Jurkat, Clone E6-1 (cell line): ENCODE measurements around the gene OR10G3.

Experiments
- DNase-seq: peaks from one replicate; pipeline ENCODE4 v3.0.0-alpha.2; 2011; ENCODE audit warnings: low read depth, low spot score
- H3K4me3 ChIP-seq: 2 replicates; pipeline ENCODE4 v1.5.1; 2011; ENCODE audit warnings: mild to moderate bottlenecking, low read length, control low read depth, moderate library complexity

OR10G3 gene

DNA sequence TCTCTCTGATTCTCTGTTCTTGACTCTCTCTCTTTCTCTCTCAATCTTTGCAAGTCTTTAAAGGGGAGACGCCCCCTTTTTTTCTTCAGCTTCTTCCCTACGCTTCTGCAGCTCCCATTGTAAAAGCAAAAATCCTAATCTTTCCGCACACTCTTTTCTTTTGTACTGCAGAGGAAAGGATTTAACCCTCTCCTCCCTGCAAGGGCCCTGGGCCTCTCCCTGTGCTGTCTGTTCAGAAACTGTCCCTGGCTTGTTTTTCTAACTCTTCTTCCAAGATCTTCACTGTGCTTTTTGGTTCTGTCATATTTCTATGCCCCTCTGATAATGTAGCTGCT, 42.8 kb downstream of the OR10G3 start:
- H3K4me3 ChIP-seq, result no peak overlapping the region
- DNase-seq, result no peak

DNA sequence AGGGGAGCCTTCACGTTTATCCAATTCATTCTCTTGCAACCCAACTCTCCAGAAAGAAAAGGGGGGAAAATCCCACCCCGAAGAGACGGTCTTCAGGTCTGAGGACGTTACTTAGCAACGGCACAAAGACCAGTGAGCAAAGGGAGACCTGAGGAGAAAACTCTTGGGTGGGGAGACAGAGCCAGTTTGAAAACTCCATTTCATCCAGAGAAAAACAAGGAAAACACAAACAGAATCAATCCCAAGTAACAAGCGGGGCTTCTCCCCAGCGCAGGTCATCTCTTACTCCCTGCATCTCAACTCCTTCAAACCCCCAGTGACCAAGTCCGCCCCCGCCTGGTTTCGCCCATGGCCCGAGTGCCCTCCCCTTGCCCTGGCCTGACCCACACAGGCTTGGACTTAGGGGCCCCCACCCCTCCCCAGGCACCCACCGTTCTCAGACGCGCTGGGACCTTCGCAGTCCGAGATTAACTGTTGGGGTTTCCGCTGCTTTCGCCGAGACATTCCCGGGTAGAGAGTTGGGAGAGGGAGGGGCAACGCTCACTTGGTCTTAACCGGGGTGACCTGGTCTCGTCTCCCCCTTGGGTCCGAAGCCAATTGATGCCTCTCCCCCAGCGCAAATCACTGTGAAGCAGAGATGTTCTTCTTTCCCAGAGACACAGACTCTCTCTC, 43.3 kb downstream of the OR10G3 start:
- no peak overlapping the region for H3K4me3 ChIP-seq
- no peak for DNase-seq

DNA sequence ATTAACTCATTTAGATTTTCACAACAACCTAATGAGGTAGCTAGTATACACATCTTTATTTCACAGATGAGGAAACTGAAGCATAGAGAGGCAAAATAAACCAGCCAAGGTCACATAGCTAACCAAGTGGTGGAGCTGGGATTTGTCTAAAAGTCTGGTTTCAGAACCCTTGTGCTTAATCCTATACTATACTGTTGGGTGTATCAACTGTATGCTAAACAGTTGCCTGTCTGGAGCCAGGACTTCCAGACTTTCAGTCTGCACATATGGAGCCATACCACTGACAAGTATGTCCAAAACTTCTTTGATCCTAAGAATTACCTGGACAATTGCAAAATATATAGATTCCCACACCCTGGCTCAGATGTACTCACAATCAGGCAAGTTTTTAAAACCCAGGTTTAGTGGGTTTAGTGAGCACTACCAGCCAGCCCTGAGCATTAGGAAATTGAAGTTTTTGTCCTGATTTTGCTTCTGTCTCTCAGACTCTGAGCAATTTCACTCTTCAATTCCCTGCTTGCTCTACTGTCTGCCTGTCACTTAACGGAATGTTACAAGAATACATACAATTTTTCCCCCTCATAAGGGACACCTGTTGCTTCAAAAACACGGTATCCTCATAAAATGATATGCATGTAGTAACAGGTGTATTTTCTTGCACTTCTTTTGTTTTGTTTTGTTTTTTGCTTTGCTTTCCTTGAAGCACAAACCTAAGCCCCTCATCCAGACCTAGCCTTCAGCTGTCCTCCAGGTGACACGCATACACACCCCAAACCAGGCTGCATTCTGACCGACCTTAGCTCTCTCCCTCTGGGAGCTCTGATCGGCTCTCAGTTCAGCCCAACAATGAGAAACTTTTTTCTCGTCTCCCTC, 44.1 kb downstream of the OR10G3 start:
- no peak for DNase-seq
- H3K4me3 ChIP-seq, result no peak overlapping the region

DNA sequence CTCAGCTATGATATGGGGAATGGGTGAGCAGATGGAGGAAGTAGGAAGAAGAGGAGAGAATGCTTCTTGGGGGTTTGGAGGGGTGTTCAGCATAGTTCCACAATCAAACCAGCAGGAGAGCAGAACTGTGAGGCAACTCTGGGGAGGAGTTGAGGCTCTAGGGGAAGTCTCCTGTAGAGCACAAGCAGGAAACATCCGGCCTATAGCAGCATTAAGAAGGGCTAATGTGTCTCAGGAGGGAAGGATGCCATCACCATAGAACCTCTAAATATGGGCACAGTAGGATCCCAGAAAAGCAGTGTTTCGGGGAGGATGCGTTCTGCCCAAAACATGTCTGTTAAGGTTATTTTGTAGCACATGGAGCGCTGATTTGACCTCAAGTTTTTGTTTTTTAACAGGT, 45.3 kb downstream of the OR10G3 start:
- DNase-seq, result no peak
- no peak overlapping the region for H3K4me3 ChIP-seq

DNA sequence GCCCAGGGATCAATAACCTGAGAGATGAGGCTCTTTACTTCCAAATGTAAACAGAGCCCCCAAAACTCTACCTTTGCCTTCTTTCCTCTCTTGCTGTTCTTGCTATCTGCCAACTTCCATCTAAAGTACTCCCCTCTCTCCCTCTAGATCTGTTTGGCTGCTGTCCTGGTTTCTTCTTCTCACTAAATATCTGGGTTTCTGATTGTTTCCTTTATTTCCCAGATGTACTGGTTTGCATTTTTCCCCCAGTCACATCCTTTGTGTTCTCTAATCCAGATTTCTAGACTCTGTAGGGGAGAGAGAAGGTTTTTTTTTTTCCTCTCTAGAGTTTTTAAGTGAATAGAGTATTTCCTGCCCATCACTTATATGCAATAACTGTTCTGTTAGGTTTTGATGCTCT, 46.6 kb downstream of the OR10G3 start:
- DNase-seq, result no peak
- no peak overlapping the region for H3K4me3 ChIP-seq

DNA sequence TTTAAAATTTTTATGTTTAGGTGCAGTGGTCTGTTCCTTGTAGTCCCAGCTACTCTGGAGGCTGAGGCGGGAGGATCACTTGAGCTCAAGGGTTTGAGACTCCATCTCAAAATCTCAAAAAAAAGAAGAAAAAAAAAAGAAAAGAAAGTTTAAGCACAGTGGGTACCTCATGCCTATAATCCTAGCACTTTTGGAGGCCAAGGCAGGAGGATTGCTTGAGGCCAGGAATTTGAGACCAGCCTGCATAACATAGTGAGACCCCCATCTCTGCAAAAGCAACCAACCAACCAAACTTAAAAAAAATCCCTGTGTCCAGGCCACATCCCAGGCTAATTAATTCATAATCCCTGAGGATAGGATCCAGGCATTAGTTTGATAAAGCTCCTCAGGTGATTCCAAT, 50.4 kb downstream of the OR10G3 start:
- no peak overlapping the region for H3K4me3 ChIP-seq
- DNase-seq, result no peak

DNA sequence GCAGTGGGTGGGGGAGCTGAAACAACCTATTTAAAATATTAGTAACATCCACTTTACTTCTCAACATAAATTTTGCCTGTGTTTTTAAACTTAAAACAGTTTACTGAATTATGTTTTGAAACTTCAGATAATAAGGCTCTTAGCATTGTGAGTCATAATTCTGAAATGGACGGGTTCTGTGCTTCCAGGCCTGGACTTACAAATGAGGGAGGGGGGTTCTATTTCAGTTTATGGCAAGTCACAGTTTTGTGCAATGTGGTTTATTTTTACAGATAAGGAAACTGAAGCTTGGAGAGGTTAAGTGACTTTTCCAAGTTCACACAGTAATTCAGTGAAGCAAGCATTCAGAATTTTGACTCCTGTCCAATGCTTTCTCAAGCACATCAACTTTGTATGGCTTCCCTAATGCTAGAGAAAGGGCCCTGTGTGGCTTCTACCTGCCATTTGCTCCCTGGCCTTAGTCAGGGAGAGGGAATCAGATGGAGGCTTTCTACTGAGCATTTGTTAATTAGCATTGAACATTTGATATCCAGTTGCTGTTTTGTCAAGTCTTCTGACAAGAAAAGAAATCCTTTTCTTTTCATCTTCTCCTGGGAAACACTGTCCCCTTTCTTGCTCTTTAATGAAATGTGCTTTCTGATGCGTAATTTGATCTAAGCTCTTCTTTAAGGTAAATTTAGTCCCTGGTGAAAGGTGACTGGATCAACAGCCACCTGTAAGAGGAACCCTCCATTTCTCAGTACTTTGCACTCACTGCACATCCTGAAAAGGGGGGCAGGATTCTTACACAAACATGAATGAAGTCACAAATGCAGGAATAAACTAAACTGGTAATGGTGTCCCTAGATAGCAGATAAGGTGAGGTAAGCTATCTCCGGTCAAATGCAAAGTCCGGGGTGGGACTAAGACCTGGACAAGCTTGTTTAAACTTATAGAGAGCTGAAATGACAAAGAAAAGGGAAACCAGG, 51.2 kb downstream of the OR10G3 start:
- H3K4me3 ChIP-seq, result no peak overlapping the region
- DNase-seq, result no peak

DNA sequence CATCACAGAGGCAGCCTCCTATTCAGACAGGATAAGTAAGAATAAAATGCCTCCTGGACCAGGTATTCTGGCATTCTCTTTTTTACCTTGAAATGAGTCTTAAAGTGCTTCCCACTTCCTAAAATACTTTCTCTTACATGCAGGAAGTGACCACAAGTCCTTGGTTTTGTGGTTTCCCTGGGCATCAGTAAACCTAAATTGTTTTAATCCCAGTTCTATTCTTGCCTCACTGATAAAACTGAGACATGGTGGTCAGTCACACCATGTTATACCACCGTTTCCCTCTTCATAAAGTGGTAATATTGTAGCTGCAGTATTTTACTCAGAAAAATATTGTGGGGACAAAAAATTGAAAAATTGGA, 52.6 kb downstream of the OR10G3 start:
- no peak for DNase-seq
- H3K4me3 ChIP-seq, result no peak overlapping the region

DNA sequence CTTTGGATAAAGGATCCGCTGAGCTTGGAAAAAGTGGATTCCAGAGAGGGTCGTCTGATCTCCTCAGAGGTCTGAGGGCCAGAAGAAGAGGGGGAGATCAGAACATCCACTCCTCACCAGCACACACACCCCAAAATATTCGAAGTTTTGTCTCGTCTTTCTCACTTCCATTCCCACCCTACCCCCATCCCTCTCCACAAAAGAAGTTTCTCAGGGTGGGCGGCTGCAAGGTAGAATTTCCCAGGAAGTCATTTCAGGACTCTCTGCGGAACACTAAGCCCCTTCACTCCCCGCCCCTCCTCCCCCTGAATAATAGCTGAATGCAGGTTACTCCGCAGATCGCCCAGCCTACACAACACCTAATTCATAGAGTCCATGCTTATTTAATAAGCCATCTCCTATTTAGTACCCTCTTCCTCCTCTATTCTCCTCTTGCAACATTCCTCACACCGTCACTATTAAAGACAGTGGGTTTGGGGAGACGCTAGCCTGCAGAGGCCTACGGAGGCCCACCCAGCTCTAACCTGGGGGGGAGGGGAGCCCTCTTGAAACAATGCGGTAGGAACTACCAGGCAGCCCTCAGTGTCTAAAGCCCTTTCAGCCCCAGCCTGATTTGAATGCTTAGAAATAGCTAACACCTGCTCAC, 53.1 kb downstream of the OR10G3 start:
- no peak for DNase-seq
- peak overlapping the region; percentile 72 for H3K4me3 ChIP-seq

DNA sequence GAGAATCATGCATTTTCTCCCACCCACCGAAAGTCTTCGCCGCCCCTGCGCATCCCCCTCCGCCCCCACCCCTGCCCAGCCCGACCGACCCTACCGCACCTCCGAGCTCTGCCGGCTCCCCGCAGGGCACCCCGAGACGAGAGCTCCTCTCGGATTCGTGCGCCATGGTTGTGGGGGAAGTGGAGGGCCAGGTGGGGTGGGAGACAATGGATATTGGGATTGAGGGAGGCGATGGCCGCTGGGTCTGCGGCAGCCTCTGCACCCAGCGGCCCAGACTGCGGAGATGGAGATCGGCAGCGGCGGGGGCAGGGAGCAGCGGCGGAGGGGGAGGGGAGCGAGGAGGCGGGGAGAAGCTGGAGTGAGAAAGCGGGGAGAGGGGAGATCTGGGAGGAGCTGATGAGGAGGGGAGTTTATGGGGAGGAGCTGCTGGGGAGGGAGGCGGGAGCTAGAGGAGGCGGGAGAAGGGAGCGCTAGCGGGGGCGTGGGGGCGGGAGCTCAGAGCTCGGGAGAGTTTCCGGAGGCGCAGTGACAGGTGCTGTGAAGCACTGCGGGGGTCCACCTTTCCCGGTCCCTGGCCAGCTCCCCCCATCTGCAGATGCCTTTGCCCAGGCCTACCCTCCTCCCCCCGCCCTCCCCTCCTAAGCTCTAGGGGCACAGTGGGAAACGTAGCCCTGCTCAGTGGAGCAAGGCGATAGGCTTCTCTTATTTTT, 53.8 kb downstream of the OR10G3 start, which contains the start of gene SALL2:
SALL2 (minus strand) TSS at position 385 of the 710 bp plus-strand sequence; CDS start at position 166, 219 bp downstream.
- DNase-seq, result peak; percentile 85

DNA sequence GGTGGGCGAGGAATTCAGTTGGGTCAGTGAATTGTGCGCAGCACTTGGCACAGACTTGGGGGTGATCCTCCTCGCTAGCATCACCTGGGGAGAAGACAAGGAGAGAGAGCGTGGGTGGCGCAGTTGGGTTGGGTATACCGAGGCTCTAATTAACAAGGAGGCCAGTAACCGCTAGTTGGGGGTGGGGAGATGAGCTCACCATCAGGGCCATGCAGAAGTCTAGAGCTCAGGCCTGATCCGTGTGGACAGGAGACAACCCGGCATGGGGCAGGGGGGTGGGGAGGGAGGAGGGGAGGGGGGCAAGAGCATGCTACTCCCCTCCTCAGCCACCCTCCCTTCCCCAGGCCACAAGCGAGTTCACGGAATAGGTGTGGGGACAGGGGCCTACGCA, 54.3 kb downstream of the OR10G3 start:
- DNase-seq, result no peak
- peak overlapping the region; percentile 72 for H3K4me3 ChIP-seq

More for the DNA sequence above, 53.8 kb downstream of the OR10G3 start, which contains the start of gene SALL2:
- peak within 1 kb of the TSS; percentile 72 for H3K4me3 ChIP-seq

DNA sequence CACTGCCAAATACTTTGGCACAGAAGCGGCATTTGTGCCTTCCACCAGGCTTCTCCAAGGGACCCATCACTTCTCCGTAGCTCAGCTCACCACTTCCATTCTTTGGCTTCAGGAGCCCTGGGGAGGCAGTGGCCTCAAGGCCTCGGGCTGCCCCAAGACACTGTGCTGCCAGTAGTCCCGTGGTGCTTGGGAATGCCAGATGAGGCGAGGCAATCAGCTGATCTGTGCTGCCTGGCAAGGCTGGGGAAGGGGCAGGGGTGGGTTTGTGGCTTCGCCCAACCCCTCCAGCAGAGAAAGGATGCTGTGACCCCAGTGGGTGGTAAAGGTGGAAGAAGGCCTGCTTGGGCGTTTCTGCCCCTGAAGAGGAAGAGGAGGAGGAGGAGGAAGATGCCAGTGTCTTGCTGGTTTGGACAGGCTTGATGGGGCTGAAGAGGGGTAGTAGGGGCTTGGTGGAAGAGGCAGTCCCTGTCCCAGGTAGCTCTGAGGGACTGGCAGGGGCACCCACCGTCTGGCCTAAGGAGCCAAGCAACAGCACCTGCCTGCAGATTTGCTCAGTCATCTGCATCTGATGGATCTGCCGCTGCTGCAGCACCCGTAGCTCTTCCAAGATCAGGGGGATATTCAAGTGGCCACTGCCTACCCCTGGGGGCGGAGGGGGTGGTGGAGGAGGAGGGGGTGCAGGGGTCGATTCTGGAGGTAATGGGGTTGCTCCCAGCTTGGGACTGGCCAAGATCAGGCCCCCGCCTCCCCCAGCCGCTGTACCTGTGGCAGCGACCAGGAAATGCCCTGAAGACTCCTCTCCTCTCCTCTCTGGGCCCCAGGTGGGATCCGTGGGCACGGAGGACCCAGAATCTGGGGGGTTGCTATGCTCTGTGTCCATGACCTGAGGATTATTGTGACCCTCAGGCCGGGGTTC, 55.0 kb downstream of the OR10G3 start:
- no peak for DNase-seq
- peak overlapping the region; percentile 72 for H3K4me3 ChIP-seq

DNA sequence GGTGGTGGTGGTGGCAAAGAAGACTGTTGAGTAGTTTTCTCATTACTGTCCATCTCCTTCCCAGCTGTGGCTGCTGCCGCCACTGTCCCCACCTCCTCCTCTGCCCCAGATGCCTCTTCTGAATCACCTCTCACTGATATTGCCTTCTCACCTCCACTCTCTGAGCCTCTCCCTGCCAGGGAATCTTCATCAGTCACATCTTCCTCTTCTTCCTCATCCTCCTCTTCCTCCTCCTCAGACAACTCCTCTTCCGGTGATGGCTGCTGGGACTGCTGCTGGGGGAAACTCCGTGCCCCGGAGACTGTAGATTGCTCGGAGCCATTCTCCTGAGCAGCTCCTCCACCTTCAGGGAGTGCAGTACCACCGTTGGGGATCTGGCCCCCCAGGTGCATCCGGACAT, 56.7 kb downstream of the OR10G3 start:
- no peak for DNase-seq
- no peak overlapping the region for H3K4me3 ChIP-seq

DNA sequence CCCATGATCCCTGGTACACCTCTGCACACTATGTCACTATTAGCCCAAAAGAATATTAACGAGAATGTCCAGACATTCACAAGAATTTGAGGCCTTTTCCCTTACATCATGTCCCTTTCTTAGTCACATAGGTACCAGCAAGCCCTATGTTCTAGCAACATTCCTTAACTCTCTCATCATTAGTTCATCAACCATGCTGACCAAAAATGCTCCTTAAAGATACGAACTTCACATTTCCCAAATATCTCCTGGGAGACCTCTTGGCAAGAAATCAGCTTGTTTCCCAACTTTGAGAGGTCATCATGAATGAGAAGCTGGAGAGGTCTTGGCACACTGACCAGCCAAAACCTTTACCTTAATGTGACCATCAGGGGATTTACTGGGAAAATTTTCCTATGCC, 58.4 kb downstream of the OR10G3 start:
- no peak for DNase-seq

DNA sequence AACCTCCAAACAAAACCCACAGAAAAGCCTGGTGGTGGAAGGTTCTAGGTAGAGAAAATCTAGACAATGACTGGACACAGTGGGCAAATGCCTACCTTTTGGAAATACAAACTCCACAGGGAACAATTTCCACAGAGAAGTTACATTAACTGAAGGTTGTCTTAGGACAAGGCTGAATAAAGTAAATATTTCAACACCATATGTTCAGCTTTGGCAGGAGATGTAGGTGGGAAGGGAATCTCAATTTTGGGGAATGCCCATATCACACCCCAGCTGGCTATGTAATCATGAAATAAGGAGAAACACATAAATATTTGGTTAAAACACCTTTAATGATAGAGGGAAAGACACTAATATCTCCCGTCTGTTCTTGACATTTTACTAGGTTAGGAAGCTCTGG, 59.1 kb downstream of the OR10G3 start:
- no peak overlapping the region for H3K4me3 ChIP-seq
- no peak for DNase-seq

More for the DNA sequence above, 58.4 kb downstream of the OR10G3 start:
- no peak overlapping the region for H3K4me3 ChIP-seq

DNA sequence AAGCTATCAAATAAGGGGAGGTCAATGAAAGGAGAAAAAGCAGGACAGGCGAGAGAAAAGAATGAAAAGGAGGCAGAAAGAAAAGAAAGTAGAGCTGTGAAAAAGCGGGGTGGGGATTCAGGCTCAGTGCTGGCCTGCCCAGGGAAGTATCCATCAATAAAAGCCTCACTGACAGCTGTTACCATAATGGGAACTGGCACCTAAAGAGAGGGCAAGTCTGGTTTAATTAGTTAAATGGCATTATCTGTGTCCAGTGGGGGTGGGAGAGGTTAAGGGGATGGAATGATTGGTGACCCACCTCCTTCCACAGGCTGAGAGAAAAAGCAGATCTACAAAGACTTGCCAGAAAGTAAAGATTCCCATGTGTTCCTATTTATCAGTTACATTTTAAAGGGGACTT, 61.2 kb downstream of the OR10G3 start:
- no peak overlapping the region for H3K4me3 ChIP-seq
- DNase-seq, result no peak
